ENCODE measurements around the gene LRPAP1. TPM values are rescaled to one million over a fixed set of nuclear protein-coding genes. Genes with fewer than 3 reads are reported as not detected.
A peak's percentile ranks its signal among the peaks of the same experiment; 100 is the strongest.

Gene LRPAP1
- total and polyA plus RNA-seq, 2 donors (not counting 1 experiment from before 2014, with no cell fraction given) = 64.6 to 86.8 TPM

- Histone ChIP-seq H3K4me1 (ENCODE audit: control insufficient read depth in 2 of 2, insufficient read depth in 2 of 2, low read length in 2 of 2) (peaks cover 47 to 67% of the 10 kb centered on the region in 2 donors), H3K27me3 (replicated peaks in 1 of 4; ENCODE audit: control extremely low read depth in 1 of 4, control insufficient read depth in 3 of 4, insufficient read depth in 4 of 4, low read length in 3 of 4) (peaks cover 0 to 4% (median 0%) of the 10 kb centered on the region in 4 experiments), H3K79me2 (ENCODE audit: control insufficient read depth, insufficient read depth, low read length) (no peaks in the 10 kb centered on the region), H3K36me3 (replicated peaks in 1 of 2; ENCODE audit: control extremely low read depth in 1 of 2, control insufficient read depth in 1 of 2, extremely low read depth in 1 of 2, insufficient read depth in 2 of 2, low read length in 1 of 2) (no peaks in the 10 kb centered on the region), H2AFZ (ENCODE audit: insufficient read depth, low read depth, low read length, poor library complexity, severe bottlenecking) (no peak overlapping the region), H3K4me3 (ENCODE audit: control extremely low read depth in 1 of 5, extremely low read depth in 1 of 5, insufficient read depth in 1 of 5, low read depth in 2 of 5, low read length in 4 of 5) (no peak overlapping the region), H4K20me1 (ENCODE audit: control insufficient read depth, insufficient read depth, low read length, poor library complexity, severe bottlenecking) (no peaks in the 10 kb centered on the region), H3K9me3 (ENCODE audit: control extremely low read depth in 1 of 3, control insufficient read depth in 2 of 3, insufficient read depth in 1 of 3, low read length in 2 of 3) (no peaks in the 10 kb centered on the region), H3K9ac (ENCODE audit: low read length) (no peak overlapping the region), H3K4me2 (replicated peaks; ENCODE audit: low read depth, low read length, poor library complexity, severe bottlenecking) (no peak overlapping the region), H3K27ac (ENCODE audit: low read length in 2 of 2) (no peak overlapping the region)
- no peak overlapping the region for H3K4me3 Mint-ChIP-seq
- intact Hi-C loops (cut with micrococcal nuclease) = loop anchor here (5.0 to 10.0 kb wide), 3 partner anchors 95 to 437 kb away; no protein-coding TSS in a partner anchor
- H3K27me3 Mint-ChIP-seq = no peaks in the 10 kb centered on the region
- peaks cover 56% of the 10 kb centered on the region for H3K4me1 Mint-ChIP-seq
- ChIA-PET CTCF (interaction anchor here (0.8 to 3.6 kb wide), 9 partner anchors 10 to 399 kb away, joined by 3 to 57 read pairs (median 11); no protein-coding TSS in a partner anchor), POLR2A (no interaction called here)
- DNase-seq = no peak
- H3K9me3 Mint-ChIP-seq (ENCODE audit: insufficient read depth) = no peaks in the 10 kb centered on the region
- peak overlapping the region; percentile 53 for H3K27ac Mint-ChIP-seq
- WGBS (ENCODE audit: insufficient coverage) = 60% methylated on average over 19 of the region's 19 CpGs
- TF ChIP-seq CTCF (IDR thresholded peaks at IDR 0.05) = no peak
- no peak for TF ChIP-seq EZH2 (IDR thresholded peaks at IDR 0.05; ENCODE audit: borderline replicate concordance, insufficient read depth, low read depth, low read length, poor library complexity, severe bottlenecking)
- no peak for ATAC-seq (ENCODE audit: low read depth)
Measured at GRCh38 chr4:3481783-3482393, 50.3 kb downstream of the LRPAP1 start.

DNA sequence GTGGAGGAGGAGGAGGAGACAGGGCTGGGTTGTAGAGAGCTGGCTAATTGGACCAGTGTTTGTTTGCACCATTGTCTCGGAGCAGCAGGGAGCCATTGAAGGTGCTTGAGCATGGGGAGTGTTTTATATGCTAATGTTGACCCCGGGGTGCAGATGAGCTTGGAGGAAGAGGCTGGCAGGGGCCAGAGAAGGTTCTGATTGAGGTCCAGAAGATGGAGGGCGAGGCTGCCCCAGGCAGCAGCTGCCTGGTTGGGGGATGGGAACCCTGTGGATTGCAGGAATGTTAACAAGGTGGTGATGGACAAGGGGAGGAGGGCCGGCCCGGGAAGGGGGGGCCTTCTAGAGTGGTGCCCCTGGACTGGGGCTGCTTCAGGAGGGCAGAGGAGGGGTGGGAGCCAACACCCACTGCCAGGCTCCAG lies 51.1 kb downstream of the LRPAP1 start:
- H3K9me3 ChIP-seq (ENCODE audit: control extremely low read depth in 1 of 3, control insufficient read depth in 2 of 3, insufficient read depth in 1 of 3, low read length in 2 of 3) = no peaks in the 10 kb centered on the region
- Mint-ChIP-seq H3K4me3 (no peak overlapping the region), H3K27me3 (no peaks in the 10 kb centered on the region), H3K4me1 (peaks cover 48% of the 10 kb centered on the region), H3K9me3 (ENCODE audit: insufficient read depth) (no peaks in the 10 kb centered on the region), H3K27ac (no peak overlapping the region)
- H4K20me1 ChIP-seq (ENCODE audit: control insufficient read depth, insufficient read depth, low read length, poor library complexity, severe bottlenecking) = no peaks in the 10 kb centered on the region
- peaks cover 0 to 4% (median 1%) of the 10 kb centered on the region in 4 experiments for H3K27me3 ChIP-seq (replicated peaks in 1 of 4; ENCODE audit: control extremely low read depth in 1 of 4, control insufficient read depth in 3 of 4, insufficient read depth in 4 of 4, low read length in 3 of 4)
- H3K4me3 ChIP-seq (ENCODE audit: control extremely low read depth in 1 of 5, extremely low read depth in 1 of 5, insufficient read depth in 1 of 5, low read depth in 2 of 5, low read length in 4 of 5) = no peak overlapping the region
- TF ChIP-seq EZH2 (IDR thresholded peaks at IDR 0.05; ENCODE audit: borderline replicate concordance, insufficient read depth, low read depth, low read length, poor library complexity, severe bottlenecking) (no peak), CTCF (IDR thresholded peaks at IDR 0.05) (no peak)
- POLR2A ChIA-PET = no interaction called here
- DNase-seq (no peak), ATAC-seq (ENCODE audit: low read depth) (no peak)
- no peak overlapping the region for H3K27ac ChIP-seq (ENCODE audit: low read length in 2 of 2)
- H2AFZ ChIP-seq (ENCODE audit: insufficient read depth, low read depth, low read length, poor library complexity, severe bottlenecking) = no peak overlapping the region
- H3K4me1 ChIP-seq (ENCODE audit: control insufficient read depth in 2 of 2, insufficient read depth in 2 of 2, low read length in 2 of 2) = peaks cover 41 to 60% of the 10 kb centered on the region in 2 donors
- H3K79me2 ChIP-seq (ENCODE audit: control insufficient read depth, insufficient read depth, low read length) = no peaks in the 10 kb centered on the region
- H3K9ac ChIP-seq (ENCODE audit: low read length) = no peak overlapping the region
- CTCF ChIA-PET = interaction anchor here (0.6 to 3.6 kb wide), 25 partner anchors 13 to 399 kb away, joined by 3 to 57 read pairs (median 5); no protein-coding TSS in a partner anchor
- peak overlapping the region; percentile 37 for H3K4me2 ChIP-seq (replicated peaks; ENCODE audit: low read depth, low read length, poor library complexity, severe bottlenecking)
- 55% methylated on average over 5 of the region's 5 CpGs for WGBS (ENCODE audit: insufficient coverage)
- H3K36me3 ChIP-seq (replicated peaks in 1 of 2; ENCODE audit: control extremely low read depth in 1 of 2, control insufficient read depth in 1 of 2, extremely low read depth in 1 of 2, insufficient read depth in 2 of 2, low read length in 1 of 2) = no peaks in the 10 kb centered on the region
- intact Hi-C loops (cut with micrococcal nuclease) = loop anchor here (5.0 to 10.0 kb wide), 3 partner anchors 94 to 436 kb away; no protein-coding TSS in a partner anchor
